Psoas muscle (tissue), 8 donors: ENCODE measurements around the gene GSTM1. TPM values are rescaled to one million over a fixed set of nuclear protein-coding genes. Genes with fewer than 3 reads are reported as not detected.
A peak's percentile ranks its signal among the peaks of the same experiment; 100 is the strongest.

Source experiments
- ATAC-seq, 4 donors: fragments of 200-7000 bp; cut with Tn5 transposase; one replicate each; pipeline ENCODE4 v1.9.1; 2020; ENCODE audit warnings: moderate library complexity in 3 of 4, mild to moderate bottlenecking in 2 of 4
- DNase-seq, 2 donors: peaks; one replicate each; pipeline ENCODE4 v3.0.0-alpha.2; 2020
- H3K27ac ChIP-seq: fragments of 200-600 bp; one replicate; pipeline ENCODE4 v1.8.0; 2022
- H3K27me3 ChIP-seq, 3 donors: fragments of 200-600 bp in 1 of 3; one replicate each; pipeline versions ENCODE4 v1.6.1 to v1.8.0; 2013 to 2022; ENCODE audit warnings: low read length in 2 of 3, mild to moderate bottlenecking in 2 of 3, moderate library complexity in 1 of 3; ENCODE audit not compliant: insufficient read depth in 3 of 3
- H3K36me3 ChIP-seq, 2 donors: fragments of 200-600 bp in 1 of 2; one replicate each; pipeline versions ENCODE4 v1.6.1 to v1.8.0; 2013 to 2022; ENCODE audit warnings: low read depth in 1 of 2, mild to moderate bottlenecking in 1 of 2, moderate library complexity in 1 of 2; ENCODE audit not compliant: insufficient read depth in 1 of 2
- H3K4me1 ChIP-seq: fragments of 200-600 bp; one replicate; pipeline ENCODE4 v1.8.0; 2022
- H3K4me3 ChIP-seq: fragments of 200-600 bp; one replicate; pipeline ENCODE4 v1.8.0; 2022; ENCODE audit warnings: mild to moderate bottlenecking
- H3K9me3 ChIP-seq: fragments of 200-600 bp; one replicate; pipeline ENCODE4 v1.8.0; 2022
- WGBS, 3 donors: extraction: QIAGEN DNeasy Blood & Tissue Kit; methylation state at CpG; one replicate each; pipeline versions ENCODE4 v1.1.6 to v1.1.7; 2013; 5-methylcytosine and 5-hydroxymethylcytosine counted together
- intact Hi-C, 2 donors: fragments of 100-400 bp; cut with DNase I; formaldehyde crosslinking; loops; one replicate each; pipeline versions ENCODE4 v1.11.0 to v1.14.2; 2022
- long read RNA-seq, 2 donors: library from polyadenylated mRNA; unstranded; transcript quantifications; one replicate each; pipeline ENCODE4 v2.0.0, GENCODE V29; 2021
- polyA plus RNA-seq, 3 donors: library from polyadenylated mRNA; stranded (reverse); fragments of 200-250 nt; gene quantifications; one replicate each; pipeline ENCODE4 v1.2.3, GENCODE V29; 2013
- total RNA-seq, 4 donors: library from RNA; stranded (reverse); fragmentation: NEBNext Ultra II Directional in 2 of 4; extraction: Animal tissue kit (Norgen Biotek cat#: 25700) in 2 of 4; gene quantifications; one replicate each; pipeline versions ENCODE4 v1.2.1 to v1.2.4, GENCODE V29; 2021 to 2023
- TF ChIP-seq, protein P1 (sequence below): fragments of 200-600 bp; IDR thresholded peaks from one replicate; pipeline ENCODE4 v1.8.0; 2022; ENCODE audit warnings: antibody characterized with exemption
- donor health status: healthy with polysubstance abuse.
- donor health status: DM: no; HTN: no; CAD: no; lungs with moderate emphysema.
- donor health status: Bipolar disorder and iron deficiency.
- donor health status: healthy.
- donor health status: DM: yes; HTN: yes; CAD: no.
- donor health status: DM: no; HTN: no; CAD: no.
- donor health status: DM: no; HTN: no; CAD: no.
- donor health status: DM: yes; HTN: yes; CAD: no.

GSTM1 gene
- total RNA-seq, result 10 to 100 TPM in 2 of 4 donors, under 1 TPM in 1, not detected in 1; 0.42 to 89.4 (median 27.6) TPM
- polyA plus RNA-seq, result 10 to 100 TPM in 2 of 3 donors, under 1 TPM in 1; 0.21 to 41.2 (median 27.5) TPM
- long read RNA-seq, donor 1, transcript GSTM1-201 (8 exons, 1,161 nt), result major isoform, 40 of 50 reads
- long read RNA-seq, donor 1, partial matches to known transcripts, result 3 of 50 reads
- long read RNA-seq, donor 1, other reads (novel, unspliced or antisense), result 4 of 50 reads
- long read RNA-seq, donor 2, transcript GSTM1-201 (8 exons, 1,161 nt), result major isoform, 26 of 29 reads
- long read RNA-seq, donor 2, partial matches to known transcripts, result 0 of 29 reads
- long read RNA-seq, donor 2, other reads (novel, unspliced or antisense), result 2 of 29 reads

DNA sequence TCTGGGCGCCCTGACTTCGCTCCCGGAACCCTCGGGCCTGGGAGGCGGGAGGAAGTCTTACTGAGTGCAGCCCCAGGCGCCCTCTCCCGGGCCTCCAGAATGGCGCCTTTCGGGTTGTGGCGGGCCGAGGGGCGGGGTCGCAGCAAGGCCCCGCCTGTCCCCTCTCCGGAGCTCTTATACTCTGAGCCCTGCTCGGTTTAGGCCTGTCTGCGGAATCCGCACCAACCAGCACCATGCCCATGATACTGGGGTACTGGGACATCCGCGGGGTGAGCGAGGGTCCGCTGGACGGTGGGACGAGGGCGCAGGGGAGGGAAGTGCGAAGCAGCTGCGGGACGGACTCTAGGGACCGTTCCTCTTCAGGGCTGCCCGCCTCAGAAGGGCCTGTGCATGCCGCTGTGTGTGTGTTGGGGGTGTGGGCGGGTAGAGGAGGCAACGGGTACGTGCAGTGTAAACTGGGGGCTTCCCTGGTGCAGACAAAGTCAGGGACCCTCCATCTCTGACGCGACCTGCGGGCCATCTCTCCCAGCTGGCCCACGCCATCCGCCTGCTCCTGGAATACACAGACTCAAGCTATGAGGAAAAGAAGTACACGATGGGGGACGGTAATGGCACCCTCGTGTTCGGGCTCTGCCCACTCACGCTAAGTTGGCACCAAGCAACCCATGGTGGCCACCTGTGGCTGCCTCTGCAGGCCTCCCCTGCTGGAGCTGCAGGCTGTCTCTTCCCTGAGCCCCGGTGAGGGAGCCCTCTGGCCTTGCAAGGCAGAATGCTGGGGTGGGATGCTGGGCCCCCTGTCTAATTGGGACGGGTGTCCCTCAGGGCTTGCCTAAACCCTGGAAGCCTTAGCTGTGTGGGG is at the start of gene GSTM1:
GSTM1 (plus strand) TSS at position 177 of the 859 bp plus-strand sequence; CDS start at position 234, 57 bp downstream.
- 0 to 1% methylated on average over 17 to 46 of the region's 46 CpGs; no CpG with 5 or more reads in 1 of the 3 donors for WGBS, 3 donors
- TF ChIP-seq, protein P1, sequence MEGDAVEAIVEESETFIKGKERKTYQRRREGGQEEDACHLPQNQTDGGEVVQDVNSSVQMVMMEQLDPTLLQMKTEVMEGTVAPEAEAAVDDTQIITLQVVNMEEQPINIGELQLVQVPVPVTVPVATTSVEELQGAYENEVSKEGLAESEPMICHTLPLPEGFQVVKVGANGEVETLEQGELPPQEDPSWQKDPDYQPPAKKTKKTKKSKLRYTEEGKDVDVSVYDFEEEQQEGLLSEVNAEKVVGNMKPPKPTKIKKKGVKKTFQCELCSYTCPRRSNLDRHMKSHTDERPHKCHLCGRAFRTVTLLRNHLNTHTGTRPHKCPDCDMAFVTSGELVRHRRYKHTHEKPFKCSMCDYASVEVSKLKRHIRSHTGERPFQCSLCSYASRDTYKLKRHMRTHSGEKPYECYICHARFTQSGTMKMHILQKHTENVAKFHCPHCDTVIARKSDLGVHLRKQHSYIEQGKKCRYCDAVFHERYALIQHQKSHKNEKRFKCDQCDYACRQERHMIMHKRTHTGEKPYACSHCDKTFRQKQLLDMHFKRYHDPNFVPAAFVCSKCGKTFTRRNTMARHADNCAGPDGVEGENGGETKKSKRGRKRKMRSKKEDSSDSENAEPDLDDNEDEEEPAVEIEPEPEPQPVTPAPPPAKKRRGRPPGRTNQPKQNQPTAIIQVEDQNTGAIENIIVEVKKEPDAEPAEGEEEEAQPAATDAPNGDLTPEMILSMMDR, result peak; percentile 61
- Histone ChIP-seq H3K27me3 (no peaks in the 10 kb centered on the region), H3K9me3 (no peaks in the 10 kb centered on the region), H3K27ac (peak within 1 kb of the TSS; percentile 91), H3K4me3 (peak within 1 kb of the TSS; percentile 67), H3K36me3 (peaks cover 0 to 16% of the 10 kb centered on the region in 2 donors), H3K4me1 (peaks cover 29% of the 10 kb centered on the region)
- ATAC-seq, result peak in 2 of 4 donors; percentile 95 to 96
- intact Hi-C loops, result loop anchor here (1.0 to 5.0 kb wide), 2 partner anchors 45 to 46 kb away; no protein-coding TSS in a partner anchor
- DNase-seq, result peak in 1 of 2 donors; percentile 90

DNA sequence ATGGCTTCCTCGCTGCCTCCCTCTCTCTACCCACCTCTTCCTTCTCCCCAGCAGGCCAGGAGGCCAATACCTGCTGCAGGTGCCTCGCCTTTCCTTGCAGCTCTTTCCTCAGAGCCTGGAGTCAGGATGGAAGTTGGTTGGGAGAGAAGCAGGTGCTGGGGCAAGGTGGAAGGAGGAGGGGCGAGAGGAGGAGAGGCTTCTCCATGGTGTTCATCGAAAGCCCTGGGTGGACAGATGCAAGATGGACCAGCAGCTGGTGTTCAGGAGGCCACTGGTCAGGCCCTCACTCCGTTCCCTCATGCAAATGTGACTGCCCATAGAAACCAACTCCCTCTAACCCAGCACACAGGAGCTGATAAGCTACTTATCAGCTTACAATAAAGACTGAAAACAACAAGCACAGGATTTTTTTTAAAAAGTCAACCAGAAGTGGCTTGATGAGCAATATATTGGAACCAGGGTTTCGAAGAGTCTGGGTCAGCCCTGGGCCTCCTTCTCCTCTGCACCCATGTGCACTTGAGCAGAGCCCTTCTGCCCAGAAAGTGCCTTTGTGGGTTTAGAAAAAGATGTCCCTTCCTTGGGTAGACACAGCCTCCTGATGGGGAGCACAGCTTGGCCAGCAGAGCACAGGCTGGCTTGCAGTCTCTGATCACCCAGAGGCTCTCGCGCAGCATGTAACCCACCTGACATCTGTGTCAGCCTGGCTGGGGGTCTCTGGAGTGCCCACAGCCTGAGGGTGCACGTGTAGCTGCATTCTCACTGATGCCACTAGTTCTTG is 48.4 kb upstream of the GSTM1 start:
- no peak overlapping the region for H3K27ac ChIP-seq
- no peak for DNase-seq
- ATAC-seq, result no peak
- 85 to 90% (median 89%) methylated on average over 9 of the region's 9 CpGs for WGBS, 3 donors
- no peaks in the 10 kb centered on the region for H3K27me3 ChIP-seq
- no peaks in the 10 kb centered on the region for H3K9me3 ChIP-seq
- H3K4me3 ChIP-seq, result no peak overlapping the region
- TF ChIP-seq, protein P1, result no peak
- no peaks in the 10 kb centered on the region for H3K4me1 ChIP-seq
- intact Hi-C loops, result loop anchor here in 1 of 2 donors (5.0 kb wide), 1 partner anchor 343 kb away; the partner anchor contains the start of gene AHCYL1
- no peaks in the 10 kb centered on the region for H3K36me3 ChIP-seq

DNA sequence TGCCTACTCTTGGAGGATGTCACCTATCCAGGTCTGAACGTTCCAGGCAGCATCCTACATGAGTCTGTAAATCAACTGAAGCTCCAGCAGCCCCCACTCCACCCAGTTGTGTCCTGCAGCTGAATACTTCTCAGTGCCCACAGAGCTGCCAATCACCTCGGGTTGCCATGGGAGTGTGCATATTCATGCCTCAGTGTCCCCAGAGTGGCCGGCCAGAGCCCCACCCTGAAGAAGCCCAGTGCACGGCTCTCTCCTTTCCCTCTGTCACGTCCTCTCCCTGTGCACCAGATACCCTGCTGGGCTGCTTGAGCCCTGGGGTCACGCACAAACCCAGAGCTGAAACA is 47.8 kb upstream of the GSTM1 start:
- Histone ChIP-seq H3K4me3 (no peak overlapping the region), H3K9me3 (no peaks in the 10 kb centered on the region), H3K27me3 (no peaks in the 10 kb centered on the region), H3K4me1 (no peaks in the 10 kb centered on the region), H3K27ac (no peak overlapping the region), H3K36me3 (no peaks in the 10 kb centered on the region)
- intact Hi-C loops, result loop anchor here (2.0 to 5.0 kb wide), 5 partner anchors 47 to 342 kb away; partner anchors contain the start of genes AHCYL1 (in 2 of the 2), GNAI3 (in 1 of the 2) and GSTM1 (in 1 of the 2)
- WGBS, 3 donors, result 53 to 58% (median 55%) methylated on average over 6 of the region's 6 CpGs
- no peak for ATAC-seq
- DNase-seq, result peak in 1 of 2 donors; percentile 19
- TF ChIP-seq, protein P1, result no peak

DNA sequence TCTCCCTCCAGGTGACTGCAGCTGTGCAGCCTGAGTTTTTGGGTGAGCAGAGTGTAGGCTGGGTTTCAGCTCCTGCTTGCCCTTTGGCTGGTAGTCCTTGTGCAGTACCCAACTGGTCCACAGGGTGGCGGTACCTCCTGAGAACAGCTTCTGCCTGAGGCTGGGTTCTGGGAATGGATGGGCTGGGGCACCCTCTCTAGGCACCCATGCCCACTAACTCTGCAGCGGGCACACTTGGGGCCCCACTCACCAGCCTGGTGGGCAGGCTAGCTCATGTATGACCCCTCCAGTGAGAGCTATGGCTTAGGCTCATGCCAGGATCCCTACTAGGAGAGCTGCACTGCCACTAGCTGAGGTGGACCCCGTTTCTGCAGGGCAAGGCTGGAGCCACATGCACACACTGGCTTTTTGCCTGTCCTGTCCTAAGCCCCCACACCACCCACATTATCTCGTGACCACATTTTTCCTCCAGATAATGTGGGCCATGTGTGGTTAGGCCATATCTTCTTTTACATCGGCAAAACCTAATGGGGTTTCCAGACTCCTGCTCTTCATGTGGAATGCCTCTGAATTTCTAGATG is 47.2 kb upstream of the GSTM1 start:
- Histone ChIP-seq H3K4me3 (no peak overlapping the region), H3K9me3 (no peaks in the 10 kb centered on the region), H3K27me3 (no peaks in the 10 kb centered on the region), H3K36me3 (no peaks in the 10 kb centered on the region), H3K4me1 (no peaks in the 10 kb centered on the region), H3K27ac (no peak overlapping the region)
- peak; percentile 74 to 83 (median 80) for ATAC-seq
- peak; percentile 86 to 92 for DNase-seq
- 42 to 51% (median 49%) methylated on average over 5 of the region's 5 CpGs for WGBS, 3 donors
- TF ChIP-seq, protein P1, result peak; percentile 98
- intact Hi-C loops, result loop anchor here (2.0 to 5.0 kb wide), 5 partner anchors 47 to 342 kb away; partner anchors contain the start of genes AHCYL1 (in 1 of the 2), GNAI3 (in 1 of the 2) and GSTM1 (in 1 of the 2)
